GM19452 (cell line): Measurements from ENCODE around the gene SMOC2.

Experiments
- ATAC-seq: cut with Tn5 transposase; IDR thresholded peaks from one replicate; pipeline ENCODE4 v1.9.1; 2021; ENCODE audit not compliant: unreplicated experiment

SMOC2 gene, protein sequence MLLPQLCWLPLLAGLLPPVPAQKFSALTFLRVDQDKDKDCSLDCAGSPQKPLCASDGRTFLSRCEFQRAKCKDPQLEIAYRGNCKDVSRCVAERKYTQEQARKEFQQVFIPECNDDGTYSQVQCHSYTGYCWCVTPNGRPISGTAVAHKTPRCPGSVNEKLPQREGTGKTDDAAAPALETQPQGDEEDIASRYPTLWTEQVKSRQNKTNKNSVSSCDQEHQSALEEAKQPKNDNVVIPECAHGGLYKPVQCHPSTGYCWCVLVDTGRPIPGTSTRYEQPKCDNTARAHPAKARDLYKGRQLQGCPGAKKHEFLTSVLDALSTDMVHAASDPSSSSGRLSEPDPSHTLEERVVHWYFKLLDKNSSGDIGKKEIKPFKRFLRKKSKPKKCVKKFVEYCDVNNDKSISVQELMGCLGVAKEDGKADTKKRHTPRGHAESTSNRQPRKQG

DNA sequence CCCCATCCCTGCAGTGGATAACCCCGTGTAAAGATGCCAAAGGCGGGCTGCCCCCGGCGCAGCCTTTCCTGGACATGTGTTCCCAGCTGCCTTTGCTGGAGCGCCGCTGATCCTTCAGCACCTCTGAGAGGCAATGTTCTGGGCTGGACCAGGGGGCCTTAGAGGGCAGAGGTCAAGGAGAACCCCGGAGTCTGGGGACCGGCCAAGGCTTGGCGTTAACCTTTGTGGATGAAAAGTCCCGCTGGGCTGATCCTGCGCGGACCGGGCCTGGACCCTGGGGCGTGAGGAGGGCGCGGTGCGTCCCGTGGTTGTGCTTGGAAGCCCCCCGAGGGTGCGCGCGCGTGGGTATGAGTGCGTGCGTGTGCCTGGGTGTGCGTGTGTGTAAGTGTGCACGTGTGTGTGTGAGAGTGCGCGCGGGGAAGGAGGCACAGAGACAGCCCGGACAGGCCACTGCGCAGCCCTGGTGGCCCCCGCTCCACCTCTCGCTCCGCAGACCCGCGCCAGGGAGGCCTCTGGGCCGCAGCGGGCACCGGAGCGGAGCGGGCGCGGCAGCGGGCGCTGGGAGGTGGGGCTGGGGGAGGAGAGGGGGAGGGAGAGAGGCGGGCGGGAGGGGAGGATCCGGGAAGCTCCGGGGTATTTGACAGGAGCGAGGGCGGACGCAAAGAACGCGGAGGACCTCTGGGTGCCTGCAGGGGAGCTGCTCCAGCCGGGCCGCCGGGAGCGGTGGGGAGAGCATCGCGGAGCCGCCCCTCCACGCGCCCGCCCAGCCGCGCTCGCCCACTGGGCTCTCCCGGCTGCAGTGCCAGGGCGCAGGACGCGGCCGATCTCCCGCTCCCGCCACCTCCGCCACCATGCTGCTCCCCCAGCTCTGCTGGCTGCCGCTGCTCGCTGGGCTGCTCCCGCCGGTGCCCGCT lies at the start of gene SMOC2:
TSS of gene SMOC2 (plus strand) at position 665 of the 914 bp plus-strand sequence. CDS start at position 852, 187 bp downstream.
- ATAC-seq = no peak

DNA sequence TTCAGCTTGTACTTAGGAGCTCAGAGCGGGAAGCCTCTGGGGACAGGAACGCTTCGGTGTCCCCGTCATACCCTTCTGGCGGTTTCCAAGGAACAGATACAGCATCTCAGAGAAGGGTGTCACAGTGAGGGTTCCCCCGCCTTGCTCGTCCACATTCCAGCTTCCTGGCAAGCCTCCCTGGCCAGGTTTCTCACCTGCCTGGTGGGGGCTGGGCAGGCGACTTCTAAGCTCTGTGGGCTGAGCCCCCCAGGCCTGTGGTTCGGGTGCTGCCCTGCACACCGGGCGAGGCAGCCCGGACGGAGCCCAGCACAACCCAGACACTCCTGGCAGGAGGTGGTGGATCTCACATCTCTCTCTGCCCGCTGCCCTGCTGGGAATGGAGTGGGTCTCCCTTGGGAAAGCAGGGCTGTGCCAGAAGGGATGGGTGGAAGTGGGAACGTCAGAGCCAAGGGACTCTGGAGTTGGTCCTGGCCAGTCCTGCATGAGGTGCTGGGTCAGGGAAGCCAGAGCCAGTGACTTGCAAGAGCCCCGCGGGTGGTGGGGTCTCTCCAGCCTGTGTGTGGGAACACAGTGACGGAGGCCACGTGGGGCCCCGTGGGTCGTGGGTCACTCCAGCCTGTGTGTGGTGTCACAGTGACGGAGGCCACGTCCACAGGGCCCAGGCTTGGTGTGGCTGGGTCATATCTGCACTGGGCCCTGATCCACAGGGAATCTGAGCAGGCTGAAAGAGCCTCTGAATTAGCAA lies 47.7 kb upstream of the SMOC2 start:
- ATAC-seq = no peak

DNA sequence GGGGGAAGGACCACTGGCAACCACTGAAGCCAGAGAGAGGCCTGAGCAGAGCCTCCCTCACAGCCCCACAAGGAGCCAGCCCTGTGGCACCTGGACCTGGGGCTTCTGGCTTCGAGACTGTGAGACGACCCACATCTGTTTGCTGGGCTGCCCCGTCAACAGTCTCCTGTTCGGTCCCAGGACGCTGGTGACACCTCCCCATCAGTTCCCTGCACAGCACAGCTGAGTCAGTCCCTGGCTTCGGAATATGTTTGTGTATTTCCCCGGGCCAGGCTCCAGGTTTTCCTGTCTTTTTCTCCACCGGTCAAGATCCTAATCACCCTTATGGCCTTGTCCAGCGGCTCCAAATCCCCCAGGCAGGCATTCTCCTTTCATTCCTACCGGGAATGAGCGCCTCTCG lies 46.4 kb upstream of the SMOC2 start:
- no peak for ATAC-seq

DNA sequence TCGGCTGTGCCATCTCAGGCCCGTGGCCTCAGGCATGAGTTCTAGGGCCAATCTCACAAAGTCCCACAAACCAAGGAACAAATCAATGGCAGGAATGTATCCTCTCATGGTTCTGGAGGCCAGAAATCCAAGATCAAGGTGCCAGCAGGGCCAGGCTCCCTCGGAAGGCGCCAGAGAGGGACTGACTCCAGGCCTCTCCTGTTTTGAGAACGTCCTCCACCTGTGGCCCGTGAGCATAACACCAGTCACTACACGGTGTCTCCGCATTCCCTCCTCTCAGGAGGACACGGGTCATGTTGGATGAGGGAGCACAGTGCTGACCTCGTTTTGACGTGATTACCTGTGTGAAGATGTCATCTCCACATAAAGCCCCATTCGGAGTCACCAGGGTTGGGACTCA lies 45.0 kb upstream of the SMOC2 start:
- ATAC-seq = no peak

DNA sequence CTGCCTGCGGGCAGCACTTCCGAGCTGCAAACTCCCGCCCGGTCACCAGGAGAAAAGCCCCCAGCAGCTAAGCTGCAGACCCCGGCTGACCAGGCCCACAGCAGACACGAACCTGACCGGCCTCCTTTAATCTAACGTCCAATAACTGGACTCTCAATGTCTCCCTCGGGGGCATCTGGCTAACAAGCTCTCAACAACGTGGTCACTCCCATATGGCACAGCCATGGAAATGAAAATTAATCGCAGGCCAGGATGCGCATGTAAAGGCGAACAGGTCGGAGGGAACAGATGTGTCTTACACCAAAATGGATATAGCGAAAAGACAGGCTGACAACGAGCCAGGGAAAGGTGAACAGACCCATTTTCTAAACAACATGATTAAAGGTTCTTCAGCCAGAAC lies 44.4 kb upstream of the SMOC2 start:
- ATAC-seq = no peak

DNA sequence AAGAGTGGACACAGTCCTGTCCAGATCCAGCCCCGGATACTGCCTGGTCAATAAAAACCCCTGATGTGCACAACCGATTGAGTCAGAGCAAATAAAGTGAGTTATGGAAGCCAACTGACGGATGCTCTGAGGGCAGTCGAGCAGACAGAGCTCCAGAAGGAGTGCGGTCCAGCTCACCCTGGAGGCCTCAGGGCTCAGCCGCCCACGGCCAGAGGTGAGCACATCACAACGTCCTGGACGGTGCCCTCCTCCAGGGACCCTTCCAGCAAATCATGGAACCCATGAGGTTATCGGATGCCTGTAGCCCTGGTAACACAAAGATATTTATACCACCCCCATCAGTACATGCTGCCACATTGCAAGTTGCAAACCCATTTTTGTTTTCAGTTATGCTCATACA lies 44.0 kb upstream of the SMOC2 start:
- no peak for ATAC-seq

DNA sequence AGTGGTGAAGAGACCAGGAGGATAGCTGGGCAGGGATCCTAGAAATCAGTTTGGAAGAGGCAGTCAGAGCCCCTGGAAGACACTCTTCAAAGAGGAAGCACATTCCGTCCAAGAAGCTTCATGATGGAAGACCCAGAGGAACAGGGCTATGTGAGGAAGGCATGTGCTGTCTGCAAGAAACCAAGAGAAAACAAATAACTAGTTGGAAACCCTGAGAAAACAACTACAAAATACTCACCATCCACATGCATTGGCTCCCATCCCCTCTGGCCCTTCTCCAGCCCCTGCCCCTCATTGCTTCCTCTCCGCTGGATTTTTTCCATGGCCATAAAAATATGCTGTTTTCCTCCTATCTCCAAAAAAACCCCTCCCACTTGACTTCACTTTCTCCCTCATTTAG lies 40.9 kb upstream of the SMOC2 start:
- ATAC-seq = no peak

DNA sequence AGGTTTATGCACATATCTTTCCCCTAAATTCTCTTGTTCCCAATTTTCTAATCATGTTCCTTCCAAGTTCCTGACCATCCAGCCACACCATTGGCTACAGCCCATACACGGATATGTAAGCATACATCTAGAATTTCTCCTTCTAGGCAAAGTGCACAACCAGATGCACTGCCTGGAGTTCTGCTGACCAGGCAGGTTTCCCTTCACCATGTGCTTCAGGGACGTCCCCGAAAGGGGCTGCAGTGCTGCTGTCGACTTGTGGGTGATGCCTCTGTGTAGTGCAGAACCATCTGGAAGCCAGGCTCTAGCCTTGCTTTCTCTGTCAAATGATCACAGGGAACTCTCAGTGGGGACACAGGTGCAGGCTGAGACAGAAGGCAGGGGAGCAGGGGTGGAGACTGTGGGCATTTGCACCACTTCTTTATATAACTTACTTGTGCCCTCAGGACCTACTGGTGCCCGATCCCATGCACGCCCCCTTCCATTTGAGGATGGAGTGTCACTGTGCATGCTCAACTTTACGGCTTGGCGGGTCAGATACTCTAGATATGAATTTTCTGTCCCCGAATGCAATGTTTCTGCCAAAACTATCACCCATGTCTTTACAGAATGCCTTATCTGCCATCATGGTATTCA lies 37.5 kb upstream of the SMOC2 start:
- ATAC-seq = no peak

DNA sequence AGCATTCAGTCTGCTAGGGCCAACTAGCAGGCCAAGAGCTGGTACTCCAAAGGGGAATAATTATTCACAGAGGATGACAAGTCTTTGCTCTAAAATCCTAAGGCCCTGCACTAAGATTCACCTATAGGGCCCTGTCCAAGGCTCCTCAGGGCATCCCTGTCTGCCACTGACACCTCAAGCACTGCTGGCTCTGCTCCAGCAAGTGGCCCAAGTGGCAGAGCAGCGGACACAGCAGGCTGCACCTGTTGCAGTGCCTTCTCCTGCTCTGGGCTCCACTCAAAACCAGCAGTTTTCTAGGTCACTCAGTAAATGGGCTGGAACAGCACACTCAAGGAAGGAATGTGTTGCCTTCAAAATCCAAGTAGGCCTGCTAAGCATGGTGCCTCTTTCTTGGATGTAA lies 36.4 kb upstream of the SMOC2 start:
- no peak for ATAC-seq

DNA sequence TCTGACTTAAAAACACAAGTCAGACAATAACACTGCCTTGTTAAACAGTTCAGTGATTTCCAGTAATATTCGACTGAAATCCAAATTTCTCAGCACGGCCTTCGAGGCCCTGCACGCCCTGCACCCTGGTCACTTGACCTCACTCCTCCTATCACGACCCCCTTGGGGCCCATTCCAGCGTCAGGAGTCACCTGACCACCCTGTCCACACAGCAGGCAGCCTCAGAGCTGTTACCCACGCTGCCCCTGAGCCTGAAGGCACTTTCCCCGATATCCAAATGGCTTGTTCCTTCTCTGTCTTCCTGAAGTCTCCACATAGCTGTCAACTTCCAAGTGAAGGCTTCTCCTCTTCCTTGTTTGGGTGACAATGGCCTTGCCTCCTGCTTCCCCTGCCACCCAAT lies 33.1 kb upstream of the SMOC2 start:
- ATAC-seq = no peak

DNA sequence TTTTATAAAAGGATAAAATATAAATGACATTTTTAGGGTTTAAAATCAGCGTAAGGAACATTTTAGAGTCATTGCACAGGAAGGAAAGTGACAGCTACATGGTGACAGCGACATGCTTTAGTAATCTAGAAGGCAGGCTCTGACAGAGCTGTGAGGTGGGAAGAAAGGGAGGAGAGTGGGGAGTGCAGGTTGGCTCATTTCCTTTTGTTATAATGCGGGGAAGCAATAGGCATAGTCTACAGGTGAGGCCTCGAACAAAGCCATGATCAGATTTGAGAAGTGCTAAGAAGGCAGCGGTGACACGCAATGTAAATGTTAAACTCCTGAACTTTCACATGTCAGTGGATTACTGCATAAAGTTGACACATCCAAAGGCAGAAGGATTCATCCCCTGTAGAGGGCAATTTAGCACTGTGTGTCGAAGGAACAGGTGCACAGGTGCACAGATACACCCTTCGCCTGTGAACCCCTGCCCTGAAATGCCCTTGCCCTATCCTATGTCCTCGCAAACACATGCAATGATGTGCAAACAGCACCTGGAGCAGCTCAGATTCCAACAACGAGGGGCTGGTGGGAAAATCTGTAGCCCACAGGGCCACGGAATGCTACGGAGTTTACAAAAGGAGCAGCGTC lies 32.4 kb upstream of the SMOC2 start:
- no peak for ATAC-seq

DNA sequence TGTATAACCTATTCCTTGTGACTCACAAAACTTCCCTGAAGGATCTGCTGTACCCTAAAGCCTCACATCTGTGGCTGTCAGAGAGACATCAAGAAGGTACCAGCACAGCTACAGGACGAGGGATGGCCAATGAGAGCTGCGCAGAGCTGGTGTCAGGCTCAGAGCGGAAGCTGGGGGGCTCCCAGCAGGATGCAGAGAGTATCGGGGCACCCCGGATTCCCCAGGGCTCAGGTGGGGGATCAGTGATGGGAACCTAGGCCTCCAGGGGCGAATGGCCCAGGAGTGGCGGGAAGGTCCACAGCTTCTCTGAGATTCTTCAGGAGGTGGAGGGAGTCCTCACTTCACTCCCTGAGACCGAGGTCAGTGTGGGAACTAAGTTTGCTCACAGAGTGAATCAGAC lies 30.9 kb upstream of the SMOC2 start:
- no peak for ATAC-seq

DNA sequence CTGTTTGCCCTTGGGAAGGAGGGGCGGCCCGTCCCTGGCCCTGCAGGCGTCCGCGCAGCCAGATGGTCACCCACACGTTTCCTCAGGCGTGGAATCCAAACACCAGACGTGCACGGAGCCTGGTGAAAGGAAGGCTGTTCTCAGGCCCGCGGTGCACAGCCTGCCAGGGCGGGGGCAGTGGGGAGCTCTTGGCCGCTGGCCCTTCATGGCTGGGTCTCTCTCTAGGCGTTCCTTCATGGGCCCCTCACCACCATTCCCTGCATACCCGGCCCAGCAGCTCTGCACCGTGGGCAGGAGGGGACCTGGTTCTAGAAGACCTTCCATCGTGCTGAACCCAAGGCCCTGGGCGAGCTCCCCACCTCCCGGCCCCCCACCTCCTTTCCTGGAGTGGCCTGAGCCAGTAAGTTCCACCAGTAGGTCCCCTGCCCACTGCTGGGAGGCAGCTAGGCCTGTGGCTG lies 30.4 kb upstream of the SMOC2 start:
- ATAC-seq = no peak

DNA sequence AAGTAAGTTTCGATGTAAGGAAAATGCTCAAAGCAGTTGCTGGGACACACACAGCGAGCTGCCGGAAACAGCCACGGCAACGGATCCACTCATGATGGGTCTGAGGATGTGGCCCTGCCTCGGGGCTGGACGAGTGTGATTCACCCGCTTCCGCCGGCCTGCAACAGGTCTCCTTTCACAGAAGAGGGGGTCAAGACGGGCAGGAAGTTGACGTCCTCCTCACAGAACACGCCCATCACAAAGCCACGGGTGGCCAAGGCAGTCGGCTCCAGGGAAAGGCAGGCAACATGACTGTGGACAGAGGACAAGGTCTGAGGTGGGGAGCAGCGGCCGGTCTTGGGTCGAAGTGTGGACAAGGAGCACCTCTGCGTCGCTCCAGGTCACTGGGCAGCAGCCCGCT lies 29.9 kb upstream of the SMOC2 start:
- no peak for ATAC-seq

DNA sequence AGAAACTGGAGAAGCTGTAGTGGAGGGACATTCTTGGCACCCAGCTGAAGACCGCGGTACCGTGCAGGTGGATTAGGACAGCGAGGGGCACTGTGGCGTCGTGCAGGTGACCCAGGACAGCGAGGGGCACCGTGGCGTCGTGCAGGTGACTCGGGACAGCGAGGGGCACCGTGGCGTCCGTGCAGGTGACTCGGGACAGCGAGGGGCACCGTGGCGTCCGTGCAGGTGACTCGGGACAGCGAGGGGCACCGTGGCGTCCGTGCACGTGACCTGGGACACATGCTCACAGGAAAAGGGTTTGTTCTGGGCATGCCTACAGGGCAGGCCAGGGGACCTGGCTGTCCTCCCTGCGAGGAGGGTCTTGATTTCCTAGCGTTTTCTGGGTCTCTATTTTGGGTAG lies 29.2 kb upstream of the SMOC2 start:
- ATAC-seq = no peak

DNA sequence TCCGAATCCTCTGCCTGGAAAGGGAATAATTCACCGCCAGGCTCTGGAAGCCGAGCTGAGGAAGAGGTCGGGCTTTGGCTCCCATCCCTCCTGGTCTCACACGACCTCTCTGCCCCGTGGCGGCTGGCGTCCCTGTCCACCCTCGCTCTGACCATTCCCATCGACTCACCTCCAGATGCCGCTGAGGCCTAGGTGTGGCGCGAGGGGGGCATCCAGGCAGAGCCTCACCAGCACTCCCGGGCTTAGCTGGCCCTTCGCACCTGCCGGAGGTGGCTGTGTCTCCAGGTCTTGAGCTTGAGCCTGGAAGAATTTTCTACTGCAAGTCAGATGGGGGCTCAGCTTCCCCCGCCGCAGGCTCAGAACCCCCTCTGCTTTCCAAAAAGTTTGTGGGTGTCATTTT lies 28.5 kb upstream of the SMOC2 start:
- ATAC-seq = no peak

DNA sequence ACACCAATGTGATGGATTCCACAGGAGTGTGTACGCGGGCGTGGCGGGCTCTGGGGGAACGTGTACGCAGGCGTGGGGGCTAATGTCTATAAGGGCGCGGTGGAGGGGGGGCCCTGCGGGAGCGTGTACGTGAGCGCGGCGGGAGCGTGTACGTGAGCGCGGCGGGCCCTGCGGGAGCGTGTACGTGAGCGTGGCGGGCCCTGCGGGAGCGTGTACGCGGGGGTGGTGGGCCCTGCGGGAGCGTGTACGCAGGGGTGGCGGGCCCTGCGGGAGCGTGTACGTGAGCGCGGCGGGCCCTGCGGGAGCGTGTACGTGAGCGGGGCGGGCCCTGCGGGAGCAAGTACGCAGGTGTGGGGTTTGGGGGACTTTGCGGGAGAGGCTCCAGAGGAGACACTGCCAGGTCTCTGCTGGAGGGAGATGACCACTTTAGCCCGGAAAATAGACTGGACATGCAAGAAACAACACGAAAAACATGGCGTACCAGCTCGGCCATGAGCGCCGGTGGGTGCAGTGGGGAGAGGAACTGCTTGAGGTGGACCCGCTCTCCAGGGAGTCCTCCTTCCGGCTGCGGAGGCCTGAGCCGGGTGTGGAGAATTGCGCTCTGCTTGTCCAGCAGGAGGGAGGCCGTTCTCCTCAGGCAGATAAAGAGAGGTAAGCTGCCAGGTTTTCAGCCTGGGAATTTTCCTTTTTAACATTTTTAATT lies 27.8 kb upstream of the SMOC2 start:
- no peak for ATAC-seq

DNA sequence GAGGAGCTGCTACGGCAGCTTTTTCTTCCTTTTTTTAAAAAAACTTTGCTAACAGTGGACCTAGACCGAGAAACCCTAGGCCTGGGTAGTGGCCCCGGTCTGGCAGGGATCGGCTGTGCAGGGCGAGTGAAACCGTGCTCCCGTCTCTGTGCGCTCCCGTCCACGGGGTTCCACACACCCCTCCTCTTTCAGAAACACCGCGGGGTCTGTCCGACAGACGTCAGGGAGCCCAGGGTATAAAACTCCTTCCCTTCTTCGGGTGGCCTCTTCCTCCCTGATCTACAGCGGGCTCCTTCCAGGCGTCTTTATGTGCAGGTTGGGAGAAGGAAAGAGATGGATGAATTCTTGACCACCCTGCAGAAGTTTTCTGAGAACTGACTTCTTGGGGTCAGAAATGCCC lies 27.1 kb upstream of the SMOC2 start:
- ATAC-seq = no peak

DNA sequence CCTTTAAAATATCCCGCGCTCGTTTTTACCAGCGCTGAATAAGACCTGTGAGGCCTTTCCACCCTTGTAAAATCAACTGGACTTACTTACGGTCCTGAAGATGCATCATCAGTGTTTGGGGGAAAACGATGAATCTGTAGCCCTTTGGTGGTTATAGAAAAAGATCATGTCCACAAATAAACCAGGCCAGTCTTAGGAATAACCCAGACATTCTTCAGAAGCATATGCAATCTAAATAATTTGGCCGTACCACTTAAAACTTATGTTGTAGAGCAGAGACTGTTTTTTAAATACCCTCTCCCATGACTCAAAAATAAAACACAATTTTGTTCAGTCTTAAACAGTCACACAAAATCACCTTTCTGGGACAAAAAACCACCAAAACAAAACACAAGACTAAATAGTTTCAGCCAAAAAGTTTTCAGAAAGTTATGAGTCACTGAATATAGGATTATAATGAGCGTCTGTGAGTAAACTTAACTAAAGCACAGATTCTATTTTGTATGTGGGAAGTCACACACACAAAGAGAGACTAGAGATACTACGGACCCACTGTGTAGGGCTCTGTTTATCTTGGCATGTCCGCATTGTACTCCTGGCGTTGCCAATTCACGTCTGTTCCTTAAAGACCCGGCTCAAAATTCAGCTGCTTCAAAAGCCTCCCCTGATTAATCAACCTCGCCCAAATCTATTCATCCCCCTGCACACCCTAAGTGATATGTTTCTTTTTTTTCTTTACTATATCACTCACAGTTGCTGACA lies 26.5 kb upstream of the SMOC2 start:
- ATAC-seq = no peak
